Measurements from ENCODE around the gene ZNF189.

Gene ZNF189

GRCh38 chr9:101418518-101419430 lies 20.1 kb downstream of the ZNF189 start:
- no peak for TF ChIP-seq REST (IDR thresholded peaks at IDR 0.05; ENCODE audit: low read depth)
- TF ChIP-seq TEAD4 (IDR thresholded peaks at IDR 0.05), result no peak
- no peak for TF ChIP-seq TAF1 (IDR thresholded peaks at IDR 0.05; ENCODE audit: low read depth)
- no peak for TF ChIP-seq YY1 (IDR thresholded peaks at IDR 0.05; ENCODE audit: low read depth)
- no peak for TF ChIP-seq CEBPB (IDR thresholded peaks at IDR 0.05)
- no peak for TF ChIP-seq EGR1 (IDR thresholded peaks at IDR 0.05)
- TF ChIP-seq USF1 (IDR thresholded peaks at IDR 0.05), result no peak
- TF ChIP-seq NFIC (IDR thresholded peaks at IDR 0.05), result no peak
- TF ChIP-seq RAD21 (IDR thresholded peaks at IDR 0.05; ENCODE audit: low read depth), result no peak
- no peak for TF ChIP-seq MAX (IDR thresholded peaks at IDR 0.05)
- TF ChIP-seq CREB1 (IDR thresholded peaks at IDR 0.05; ENCODE audit: low read depth), result no peak

- TF ChIP-seq RAD21 (IDR thresholded peaks at IDR 0.05; ENCODE audit: low read depth) (no peak), CEBPB (IDR thresholded peaks at IDR 0.05) (no peak), TCF12 (IDR thresholded peaks at IDR 0.05; ENCODE audit: low read depth) (no peak), MAX (IDR thresholded peaks at IDR 0.05) (no peak), CREB1 (IDR thresholded peaks at IDR 0.05; ENCODE audit: low read depth) (no peak), TAF1 (IDR thresholded peaks at IDR 0.05; ENCODE audit: low read depth) (no peak), REST (IDR thresholded peaks at IDR 0.05; ENCODE audit: low read depth) (no peak), TEAD4 (IDR thresholded peaks at IDR 0.05) (no peak), YY1 (IDR thresholded peaks at IDR 0.05; ENCODE audit: low read depth) (no peak), ZBTB7A (IDR thresholded peaks at IDR 0.05; ENCODE audit: low read depth) (no peak), EGR1 (IDR thresholded peaks at IDR 0.05) (no peak), FOXM1 (IDR thresholded peaks at IDR 0.05; ENCODE audit: borderline replicate concordance, low read depth) (no peak), EP300 (IDR thresholded peaks at IDR 0.05; ENCODE audit: borderline replicate concordance) (no peak), USF1 (IDR thresholded peaks at IDR 0.05) (no peak), NFIC (IDR thresholded peaks at IDR 0.05) (no peak)
These were observed 21.2 kb downstream of the ZNF189 start for GRCh38 chr9:101419863-101420262.

GRCh38 chr9:101421653-101422065 lies 23.0 kb downstream of the ZNF189 start:
- TF ChIP-seq CEBPB (IDR thresholded peaks at IDR 0.05), result no peak
- TF ChIP-seq CREB1 (IDR thresholded peaks at IDR 0.05; ENCODE audit: low read depth), result no peak
- TF ChIP-seq TEAD4 (IDR thresholded peaks at IDR 0.05), result no peak
- TF ChIP-seq RAD21 (IDR thresholded peaks at IDR 0.05; ENCODE audit: low read depth), result no peak
- TF ChIP-seq TAF1 (IDR thresholded peaks at IDR 0.05; ENCODE audit: low read depth), result no peak
- TF ChIP-seq MAX (IDR thresholded peaks at IDR 0.05), result no peak

GRCh38 chr9:101427358-101427757 lies 28.7 kb downstream of the ZNF189 start:
- no peak for TF ChIP-seq RAD21 (IDR thresholded peaks at IDR 0.05; ENCODE audit: low read depth)
- no peak for TF ChIP-seq NFIC (IDR thresholded peaks at IDR 0.05)
- TF ChIP-seq YY1 (IDR thresholded peaks at IDR 0.05; ENCODE audit: low read depth), result no peak
- no peak for TF ChIP-seq TAF1 (IDR thresholded peaks at IDR 0.05; ENCODE audit: low read depth)
- no peak for TF ChIP-seq TEAD4 (IDR thresholded peaks at IDR 0.05)
- TF ChIP-seq MAX (IDR thresholded peaks at IDR 0.05), result no peak
- no peak for TF ChIP-seq USF1 (IDR thresholded peaks at IDR 0.05)
- TF ChIP-seq REST (IDR thresholded peaks at IDR 0.05; ENCODE audit: low read depth), result no peak
- TF ChIP-seq EGR1 (IDR thresholded peaks at IDR 0.05), result no peak
- TF ChIP-seq CEBPB (IDR thresholded peaks at IDR 0.05), result no peak
- no peak for TF ChIP-seq ZBTB7A (IDR thresholded peaks at IDR 0.05; ENCODE audit: low read depth)
- TF ChIP-seq TCF12 (IDR thresholded peaks at IDR 0.05; ENCODE audit: low read depth), result no peak
